GM19025 (cell line): ENCODE data around the gene SMCP.

Experiments used
- ATAC-seq: cut with Tn5 transposase; IDR thresholded peaks from one replicate; pipeline ENCODE4 v1.9.1; 2021; ENCODE audit warnings: mild to moderate bottlenecking, low read depth, moderate library complexity; ENCODE audit not compliant: unreplicated experiment

Gene SMCP

DNA sequence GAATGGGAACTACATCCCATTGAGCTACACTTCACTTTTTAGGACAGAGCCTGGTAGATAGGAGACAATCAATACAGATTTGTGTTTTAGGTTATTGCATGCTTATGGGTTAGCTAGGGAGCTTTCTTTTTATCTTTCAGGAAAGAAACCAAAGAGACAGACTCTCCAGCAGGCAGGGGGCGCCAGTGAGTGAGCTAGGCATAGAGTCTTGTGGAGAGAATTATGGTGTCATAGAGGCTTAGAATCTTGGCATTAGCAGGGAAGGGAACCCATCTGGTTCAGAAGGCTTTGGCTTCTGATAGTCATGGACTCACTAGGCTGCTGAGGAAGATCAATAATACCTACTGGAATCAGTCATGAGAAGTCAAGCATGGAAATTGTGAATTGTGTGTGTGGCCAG lies at the start of gene SMCP:
TSS of gene SMCP (plus strand) at position 281 of the 400 bp plus-strand sequence. CDS start 6,101 bp downstream, outside the sequence.
- ATAC-seq = no peak

GRCh38 chr1:152836870-152837269 lies 41.3 kb upstream of the SMCP start:
- ATAC-seq = no peak

DNA sequence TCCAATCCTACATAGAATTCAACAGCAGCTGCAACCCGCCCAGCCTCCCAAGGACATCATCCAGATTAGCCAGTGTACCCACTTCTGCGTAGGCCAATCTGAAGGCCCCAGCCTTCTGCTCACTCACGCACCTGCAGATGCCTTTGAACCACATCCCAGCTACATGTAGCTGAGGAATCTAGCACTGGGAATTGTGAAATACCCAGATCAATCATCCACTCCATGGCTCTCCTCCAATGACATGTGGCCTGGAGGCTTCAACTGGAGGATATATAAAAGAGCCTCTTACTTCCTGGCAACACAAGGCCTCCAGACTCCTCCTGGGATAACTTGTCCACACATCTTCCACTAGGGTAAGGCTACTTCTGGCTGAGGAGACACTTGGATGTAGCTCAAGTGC lies 35.6 kb upstream of the SMCP start, which contains the start of gene LCE6A:
TSS of gene LCE6A (plus strand) at position 301 of the 400 bp plus-strand sequence. CDS start 665 bp downstream, outside the sequence.
- ATAC-seq = no peak

DNA sequence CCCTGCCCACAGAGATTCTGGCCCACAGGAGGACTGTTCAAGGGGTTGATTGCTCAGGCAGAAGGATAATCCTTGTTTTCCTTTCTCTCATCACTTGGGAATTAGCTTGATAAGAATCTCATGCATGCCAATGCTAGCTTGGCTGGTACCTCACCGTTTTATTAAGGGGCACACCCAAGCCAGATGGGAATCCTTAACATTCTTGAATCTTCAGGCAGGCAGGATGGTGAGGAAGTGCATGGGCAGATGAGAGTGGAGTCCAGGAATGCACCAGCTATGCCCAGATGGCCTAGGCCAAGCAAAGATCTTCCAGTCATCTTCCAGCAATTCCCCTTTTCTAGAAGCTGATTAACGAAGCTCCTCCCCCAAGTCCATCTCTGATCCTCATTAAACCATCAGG lies 22.5 kb upstream of the SMCP start:
- ATAC-seq = no peak

- no peak for ATAC-seq
Observed at GRCh38 chr1:152858062-152858461, 20.1 kb upstream of the SMCP start.

DNA sequence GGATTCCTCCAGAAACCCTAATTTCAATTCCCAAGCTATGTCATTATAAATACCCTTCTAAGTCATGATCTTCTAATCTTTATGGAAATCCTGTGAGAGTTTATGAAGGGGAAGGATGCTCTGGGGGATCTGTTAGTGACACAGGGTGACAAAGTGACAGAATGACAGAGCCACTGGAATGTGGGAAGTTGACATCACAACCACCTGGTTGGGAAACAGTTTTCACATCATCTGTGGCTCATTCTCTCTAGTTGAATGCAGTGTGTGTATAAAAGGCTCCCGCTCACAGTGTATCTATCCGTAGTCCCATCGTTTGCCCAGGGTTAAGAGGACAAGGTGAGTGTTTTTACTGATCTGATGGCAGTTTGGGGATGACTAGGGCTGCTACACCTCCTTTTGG lies 18.4 kb upstream of the SMCP start, which contains the start of gene LCE7A:
TSS of gene LCE7A (plus strand) at position 301 of the 400 bp plus-strand sequence. CDS start 702 bp downstream, outside the sequence.
- ATAC-seq = no peak

- no peak for ATAC-seq
Observed at GRCh38 chr1:152860129-152860528, 18.0 kb upstream of the SMCP start.

- ATAC-seq = no peak
Observed at GRCh38 chr1:152861374-152861773, 16.7 kb upstream of the SMCP start.

GRCh38 chr1:152864443-152864842 lies 13.7 kb upstream of the SMCP start:
- ATAC-seq = no peak

DNA sequence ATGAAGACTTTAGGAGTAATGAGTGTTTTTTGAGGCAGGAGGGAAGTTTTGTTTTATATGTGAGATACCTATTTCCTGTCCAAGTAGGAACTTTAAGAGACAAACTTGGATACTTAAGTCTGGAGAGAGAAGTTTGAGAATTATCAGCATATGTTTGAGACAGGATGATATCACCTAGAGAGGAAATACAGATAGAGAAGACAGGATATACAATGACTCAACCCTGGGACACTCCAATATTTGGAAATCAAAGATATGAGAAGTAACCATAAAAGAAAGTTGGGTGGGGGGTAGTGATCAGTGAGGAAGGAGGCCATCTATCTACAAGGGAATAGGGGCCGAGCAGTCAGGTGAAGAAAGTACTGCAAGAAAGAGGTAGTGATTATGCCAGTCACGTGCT lies 11.8 kb upstream of the SMCP start:
- ATAC-seq = no peak

DNA sequence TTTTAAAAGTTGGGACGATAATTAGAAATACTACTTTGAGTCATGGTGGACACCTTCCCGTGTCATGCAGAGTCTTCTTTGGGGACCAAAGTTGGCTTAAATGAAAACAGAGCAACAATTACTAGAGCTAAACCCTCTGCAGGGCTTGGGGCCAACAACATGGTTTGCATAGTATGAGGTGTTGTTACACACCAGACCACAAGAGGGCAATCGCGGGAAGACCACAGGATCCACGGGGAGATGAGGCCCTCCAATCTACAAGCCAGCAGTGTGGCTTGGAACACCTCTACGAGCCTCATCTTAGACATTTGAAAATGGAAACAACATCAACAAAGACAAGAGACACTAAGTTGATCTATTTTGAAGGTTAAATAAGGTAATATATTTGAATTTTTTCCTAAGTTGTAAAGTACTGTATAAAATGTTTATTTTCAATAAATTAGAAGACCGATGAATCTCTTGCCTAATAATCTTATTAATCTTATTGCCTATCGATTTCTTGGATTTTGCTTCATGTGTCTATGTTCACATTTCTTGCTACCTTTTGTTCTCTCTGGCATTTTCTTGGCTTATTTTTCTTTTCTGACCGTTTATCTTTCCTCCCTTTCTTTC lies 8.2 kb upstream of the SMCP start:
- ATAC-seq = no peak

- ATAC-seq = no peak
Observed at GRCh38 chr1:152870831-152871730, 7.0 kb upstream of the SMCP start.

- no peak for ATAC-seq
Observed at GRCh38 chr1:152871731-152872126, 6.4 kb upstream of the SMCP start.

DNA sequence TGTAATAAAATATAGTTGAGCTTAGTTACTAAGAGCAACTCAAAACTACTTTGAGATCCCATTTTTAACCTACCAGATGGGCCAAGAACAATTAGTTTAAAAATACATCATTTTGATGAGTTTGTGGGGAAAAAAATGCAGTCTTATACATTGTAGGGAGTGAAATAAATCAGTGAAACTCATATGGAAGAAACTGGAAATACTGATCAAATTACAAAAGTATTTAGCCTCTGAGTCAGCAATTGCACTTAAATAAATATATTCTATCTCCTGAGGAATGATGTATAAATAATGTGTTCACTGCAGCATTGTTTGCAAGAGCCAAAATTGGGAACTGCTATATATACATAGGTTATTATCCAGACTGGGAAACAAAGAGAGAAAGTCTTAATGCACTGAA lies 4.6 kb upstream of the SMCP start:
- ATAC-seq = no peak

- ATAC-seq = no peak
Observed at GRCh38 chr1:152876827-152877226, 1.3 kb upstream of the SMCP start.

- no peak for ATAC-seq
Observed at GRCh38 chr1:152879559-152880198, 1.6 kb downstream of the SMCP start.

- ATAC-seq = no peak
Observed at GRCh38 chr1:152880316-152880715, 2.2 kb downstream of the SMCP start.

GRCh38 chr1:152880907-152881306 lies 2.8 kb downstream of the SMCP start:
- ATAC-seq = no peak

DNA sequence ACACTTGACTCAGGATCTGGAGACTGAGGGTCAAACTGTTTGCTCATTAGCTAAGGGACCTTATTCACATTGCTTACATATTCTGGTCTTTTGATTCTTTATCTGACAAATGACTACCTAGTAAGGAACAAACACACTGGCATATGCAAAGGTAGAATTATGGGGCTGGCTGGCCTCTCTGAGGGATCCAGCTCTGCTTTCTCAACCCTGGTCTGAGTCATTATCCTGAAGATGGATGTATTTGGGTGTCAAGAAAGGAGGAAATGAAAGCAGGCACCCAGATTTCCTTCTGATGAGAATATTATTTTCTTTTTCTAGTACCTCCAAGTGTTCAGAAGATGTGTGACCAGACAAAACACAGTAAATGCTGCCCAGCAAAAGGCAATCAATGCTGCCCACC lies 6.0 kb downstream of the SMCP start:
- ATAC-seq = no peak

GRCh38 chr1:152884506-152884905 lies 6.4 kb downstream of the SMCP start:
- ATAC-seq = no peak

DNA sequence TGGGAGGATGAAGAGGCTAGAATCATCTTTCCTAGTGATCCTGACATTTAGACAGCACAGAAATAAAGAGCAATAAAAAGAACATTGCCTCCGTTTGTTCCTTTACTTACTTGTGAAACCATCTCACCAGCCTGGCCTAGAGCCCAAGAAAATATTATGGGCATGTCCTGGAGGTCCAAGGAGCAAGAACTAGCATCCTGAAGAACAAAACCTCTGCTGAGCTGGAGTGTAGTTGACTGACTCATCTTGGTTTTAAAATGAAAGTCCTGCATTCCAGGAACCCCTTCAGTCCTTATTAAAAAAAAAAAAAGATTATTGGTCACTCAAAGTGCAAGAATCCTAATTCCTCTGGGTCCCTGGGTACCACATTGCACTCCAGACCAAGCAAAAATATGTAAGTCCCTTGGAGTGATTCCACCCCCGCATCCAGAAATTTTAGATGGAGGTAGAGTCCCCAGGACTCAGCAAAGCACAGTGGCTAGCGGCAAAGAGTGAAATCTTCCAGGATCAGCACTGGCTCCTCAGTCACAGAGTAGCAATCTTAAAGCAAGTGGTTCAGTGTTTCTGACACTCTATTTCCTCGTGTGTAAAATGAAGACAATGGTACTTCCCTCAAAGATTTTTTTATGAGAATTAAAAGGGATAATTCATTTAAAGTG lies 7.0 kb downstream of the SMCP start:
- ATAC-seq = no peak
